CD4-positive, alpha-beta T cell treated with Interleukin-4 for 4 hours (primary cell): ENCODE data around the gene OARD1.

ENCODE experiments used
- DNase-seq: peaks from one replicate; pipeline ENCODE4 v3.0.0-alpha.2; 2020

Gene OARD1

DNA sequence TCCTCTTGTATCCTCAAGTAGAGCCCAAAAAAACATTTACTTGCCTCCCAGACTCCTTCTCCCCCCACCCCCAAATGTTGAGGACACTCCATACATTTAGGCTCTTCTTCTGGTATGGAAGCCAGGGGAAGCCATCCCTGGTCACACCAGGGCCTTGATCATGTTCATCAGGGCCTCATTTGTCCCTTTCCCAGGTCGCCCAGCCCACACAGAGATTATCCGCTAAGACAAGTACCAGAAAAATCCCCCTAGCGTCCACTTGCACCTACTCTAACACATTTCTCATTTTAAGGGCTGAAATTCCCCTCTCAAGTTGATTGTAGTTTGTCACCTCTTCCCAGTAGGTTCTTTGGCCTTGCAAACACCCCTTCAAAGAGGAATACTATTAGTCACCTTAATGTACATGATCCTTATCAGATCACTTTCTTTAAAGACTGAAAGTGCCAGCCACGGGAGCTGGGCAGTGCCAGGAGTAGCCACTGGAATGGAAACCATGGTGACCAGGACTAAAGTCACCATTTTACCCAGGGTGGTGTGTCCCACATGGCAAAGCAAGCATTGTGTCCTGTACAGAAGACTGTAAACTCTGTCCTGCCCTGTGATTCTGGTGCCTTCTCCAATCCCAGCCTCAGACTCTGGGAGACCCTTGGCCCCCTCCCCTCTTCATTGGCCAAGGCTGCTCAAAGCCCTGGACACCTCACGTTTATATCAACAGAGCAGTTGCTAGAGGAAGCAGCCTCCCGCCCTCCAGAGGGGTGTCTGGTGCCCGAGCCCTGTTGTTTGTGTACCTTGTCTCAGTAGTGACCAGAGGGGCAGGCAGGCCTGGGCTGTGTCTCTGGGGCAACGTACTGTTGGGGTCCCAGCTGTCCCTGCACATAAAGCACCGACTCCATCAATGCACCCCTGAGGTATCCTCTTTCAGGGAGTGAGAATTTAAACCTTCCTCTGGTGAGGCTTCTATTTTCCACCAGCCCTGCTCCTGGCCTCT, 24.1 kb downstream of the OARD1 start:
- no peak for DNase-seq

DNA sequence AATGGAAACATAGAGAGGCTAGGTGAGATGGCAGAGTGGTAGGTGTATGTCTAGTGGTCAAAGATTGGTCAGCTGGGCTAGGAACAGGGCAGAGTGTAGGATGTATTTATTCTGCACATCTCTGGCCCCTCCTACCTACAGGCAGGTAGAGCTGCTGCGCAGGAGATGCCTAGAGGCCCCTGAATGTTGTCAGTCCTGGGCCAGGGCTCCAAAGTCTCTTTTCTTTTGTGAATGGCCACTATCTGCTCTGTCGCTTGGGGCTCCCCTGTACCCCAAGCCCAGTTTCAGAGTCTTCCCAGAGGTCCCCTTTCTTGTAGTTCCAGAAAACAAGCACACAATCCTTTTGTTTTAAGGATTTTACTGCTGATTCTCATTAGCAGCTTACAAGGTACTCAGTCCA, 24.9 kb downstream of the OARD1 start:
- DNase-seq, result no peak

DNA sequence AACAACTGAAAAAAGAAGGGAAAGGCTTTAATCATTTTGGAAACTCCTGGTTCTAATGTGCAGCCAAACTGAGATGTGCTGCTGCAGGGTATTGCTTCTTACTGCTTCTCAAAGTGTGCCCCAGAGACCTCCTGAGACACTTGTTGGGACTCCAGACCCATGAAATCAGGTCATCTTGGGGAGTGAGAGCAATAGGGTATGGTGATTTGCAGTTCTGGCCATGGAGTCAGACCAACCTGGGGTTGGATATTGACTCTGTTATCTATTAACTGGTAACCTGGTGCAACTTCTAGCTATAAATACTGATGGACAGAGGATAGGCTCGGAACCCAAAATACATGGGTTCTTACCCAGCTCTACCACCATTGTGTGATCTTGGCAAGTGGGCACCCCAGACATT, 26.1 kb downstream of the OARD1 start:
- DNase-seq, result no peak

DNA sequence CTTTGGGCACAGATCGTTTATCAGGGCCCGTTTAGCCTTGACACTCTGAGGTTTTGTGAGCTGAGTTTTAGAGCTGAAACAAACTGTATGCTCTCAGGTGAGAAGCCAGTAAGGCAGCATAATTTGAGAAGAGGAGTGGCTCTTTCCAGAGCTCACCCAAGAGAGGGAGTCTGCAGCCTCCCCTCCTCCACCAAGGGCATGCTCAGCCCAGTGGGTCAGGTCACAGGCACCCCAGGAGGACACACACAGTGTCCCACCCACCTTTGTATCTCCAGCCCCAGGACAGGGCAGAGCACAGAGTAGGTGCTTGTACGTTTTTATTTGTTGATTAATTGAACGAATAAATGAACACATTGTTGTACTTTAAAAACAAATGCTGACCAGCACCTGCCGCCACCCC, 26.5 kb downstream of the OARD1 start:
- no peak for DNase-seq

DNA sequence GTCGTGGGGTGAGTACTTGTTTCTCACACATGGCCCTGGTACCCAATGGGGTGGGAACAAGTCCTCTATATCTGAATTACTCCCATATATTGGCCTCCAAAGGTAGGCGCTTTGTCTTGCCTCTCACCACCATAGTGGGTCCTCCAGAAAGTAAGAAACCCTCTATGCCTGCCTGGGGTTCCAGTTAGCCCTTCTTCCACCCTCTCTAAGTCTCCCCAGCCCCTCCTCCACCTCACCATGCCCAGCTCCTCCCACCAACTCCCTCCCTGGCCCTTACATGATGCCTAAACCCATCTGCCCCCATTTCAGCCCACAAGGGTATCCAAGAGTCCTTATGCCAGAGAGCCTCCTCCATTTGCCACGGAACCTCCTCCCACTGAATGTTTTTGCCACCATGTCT, 29.0 kb downstream of the OARD1 start:
- DNase-seq, result no peak

DNA sequence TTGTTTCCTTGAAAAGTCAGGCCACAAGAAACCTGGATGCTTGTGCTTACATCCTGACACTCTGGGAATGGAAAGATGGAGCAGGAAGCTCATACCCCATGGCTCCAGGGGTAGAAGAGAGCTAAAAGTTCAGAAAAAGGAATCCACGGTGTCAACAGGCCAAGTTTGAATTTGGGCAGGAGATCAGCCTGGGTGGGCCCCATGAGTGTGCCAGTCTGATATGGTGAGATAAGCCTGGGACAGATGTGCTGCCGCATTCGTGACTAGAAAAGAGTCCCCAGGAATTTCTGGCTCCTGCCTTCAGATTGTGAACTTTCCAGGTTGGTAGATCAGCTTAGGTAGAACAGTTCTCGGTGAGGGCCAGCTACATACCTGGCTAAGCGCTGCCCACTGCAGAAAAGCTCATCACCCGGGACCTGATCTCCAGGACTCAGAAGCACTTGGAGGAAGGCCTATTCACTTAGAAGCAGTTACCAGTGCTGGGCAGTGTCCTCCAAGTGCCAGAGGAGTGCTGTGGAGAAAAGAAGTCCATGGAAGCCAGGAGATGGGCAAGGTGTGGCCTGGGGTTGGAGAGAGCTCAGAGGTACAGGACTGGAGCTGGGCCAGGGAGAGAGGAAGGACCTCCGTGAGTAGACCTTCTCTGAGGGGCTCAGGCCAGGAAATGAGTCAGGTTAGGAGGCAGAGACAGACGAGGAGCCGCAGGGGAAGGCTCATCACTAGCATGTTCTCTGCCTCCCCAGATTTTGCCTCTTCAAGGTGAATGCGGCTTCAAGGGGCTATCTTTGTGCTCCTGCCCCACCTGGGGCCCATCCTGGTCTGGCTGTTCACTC, 29.7 kb downstream of the OARD1 start, which contains the start of gene TSPO2:
TSS of gene TSPO2 (plus strand) at position 242 of the 830 bp plus-strand sequence. CDS start at position 761, 519 bp downstream.
- DNase-seq, result no peak

DNA sequence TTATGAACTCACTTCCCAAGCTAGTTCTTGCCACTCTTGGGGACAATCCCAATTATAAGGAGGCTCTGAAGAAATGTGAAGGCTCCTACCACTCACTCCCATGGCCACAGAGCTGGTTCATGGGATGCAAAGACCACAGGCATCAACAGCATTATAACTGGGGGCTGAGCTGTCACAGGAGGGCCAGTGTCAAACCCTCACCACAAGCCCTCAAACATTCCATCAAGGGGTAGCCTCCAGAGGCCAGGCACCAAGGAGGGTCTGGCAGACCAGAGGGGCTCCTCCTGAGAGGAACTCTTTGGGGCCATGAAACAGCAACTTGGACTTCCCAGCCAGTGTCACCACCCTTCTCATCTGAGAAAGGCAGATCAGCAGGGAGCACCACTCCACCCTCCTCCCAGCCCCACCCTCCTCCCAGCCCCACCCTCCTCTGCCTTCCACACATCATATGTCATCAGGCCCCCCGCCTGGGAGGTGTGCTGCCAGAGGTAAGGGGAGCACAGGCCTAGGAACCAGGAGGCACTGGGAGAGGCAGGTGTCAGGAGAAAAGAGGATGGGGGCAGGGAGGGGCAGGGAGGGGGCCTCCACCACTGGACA, 31.1 kb downstream of the OARD1 start:
- DNase-seq, result no peak

DNA sequence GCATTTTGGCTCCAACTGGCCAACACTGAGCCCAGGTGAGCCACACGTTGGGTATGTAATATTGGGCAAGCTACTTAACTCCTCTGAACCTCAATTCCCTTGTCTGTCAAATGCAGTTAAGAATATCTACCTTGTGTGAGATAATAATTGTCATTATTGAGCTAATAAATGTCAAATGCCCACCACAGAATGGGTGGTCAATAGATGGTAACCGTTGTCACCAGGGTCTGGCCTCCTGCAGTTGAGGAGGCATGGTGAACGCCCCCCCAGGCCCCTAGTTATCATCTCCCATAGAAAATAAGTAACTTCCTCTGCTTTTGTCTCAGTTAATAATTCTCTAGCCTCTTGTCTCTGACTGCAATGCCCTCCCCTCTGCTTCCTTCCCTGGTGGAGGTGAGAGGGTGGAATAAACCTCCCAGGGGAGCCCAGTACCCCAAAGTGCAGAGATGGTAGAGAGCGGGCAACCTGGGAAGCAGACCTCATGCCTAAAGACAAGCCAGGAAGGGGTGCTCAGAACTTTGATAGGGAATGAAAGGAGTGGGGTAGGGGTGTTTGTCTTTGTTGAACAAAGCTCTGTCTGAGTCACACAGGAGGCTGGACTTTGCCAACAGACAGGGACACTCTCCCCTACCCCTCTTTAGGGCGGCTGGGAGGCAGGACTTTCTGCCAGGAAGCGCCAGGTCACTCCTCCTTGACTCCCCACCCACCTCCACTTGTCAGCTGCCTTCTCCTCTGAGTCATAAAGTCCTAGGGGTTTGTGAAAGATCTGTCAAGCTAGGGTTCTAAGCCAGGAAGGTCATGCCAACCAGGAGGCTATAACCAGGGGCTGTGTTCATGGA, 31.8 kb downstream of the OARD1 start:
- DNase-seq, result no peak

DNA sequence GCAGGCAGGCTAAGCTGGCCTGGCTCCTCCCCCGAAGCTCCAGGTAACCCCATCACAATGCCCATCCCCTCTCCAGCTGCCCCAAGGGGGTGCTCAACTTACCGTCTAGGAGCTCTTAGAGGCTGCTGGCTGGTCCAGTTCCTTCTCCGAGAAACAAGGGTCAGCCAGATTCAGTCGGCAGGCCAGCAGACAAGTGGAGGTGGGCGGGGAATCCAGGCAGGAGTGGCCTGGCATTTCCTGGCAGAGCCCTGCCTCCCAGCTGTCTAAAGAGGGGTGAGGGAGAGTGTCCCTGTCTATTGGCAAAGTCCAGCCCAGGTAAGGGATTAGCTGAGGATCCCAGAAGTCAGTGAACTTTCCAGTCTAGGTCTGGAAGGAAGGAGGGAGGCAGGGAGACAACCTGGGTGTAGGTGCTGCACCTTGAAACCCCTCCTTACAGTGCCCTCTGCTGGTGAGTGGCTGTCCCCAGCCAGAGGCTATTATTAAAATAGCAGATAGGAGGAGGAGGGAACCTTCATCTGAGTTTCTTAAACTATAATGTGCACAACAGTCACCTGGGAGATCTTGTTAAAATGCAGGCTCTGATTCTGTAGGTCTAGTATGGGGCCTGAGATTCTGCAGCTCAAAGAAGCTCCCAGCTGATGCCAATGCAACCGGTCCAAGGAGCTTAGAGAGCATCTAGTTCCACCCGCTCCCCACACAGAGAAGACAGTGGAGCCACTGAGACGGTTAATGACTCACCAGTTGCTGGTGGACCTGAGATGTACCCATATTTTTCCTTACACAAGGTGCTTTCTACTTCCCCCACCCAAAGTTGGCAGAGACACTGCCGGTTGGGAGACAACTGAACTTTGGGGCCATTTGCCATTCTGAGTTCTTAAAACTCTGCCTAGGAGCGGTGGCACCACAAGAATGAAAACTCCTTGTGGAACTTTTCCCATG, 32.8 kb downstream of the OARD1 start, which contains the start of gene UNC5CL:
TSS of gene UNC5CL (minus strand) at position 162 of the 939 bp plus-strand sequence. CDS start 4,147 bp downstream, outside the sequence.
- peak; percentile 43 for DNase-seq

DNA sequence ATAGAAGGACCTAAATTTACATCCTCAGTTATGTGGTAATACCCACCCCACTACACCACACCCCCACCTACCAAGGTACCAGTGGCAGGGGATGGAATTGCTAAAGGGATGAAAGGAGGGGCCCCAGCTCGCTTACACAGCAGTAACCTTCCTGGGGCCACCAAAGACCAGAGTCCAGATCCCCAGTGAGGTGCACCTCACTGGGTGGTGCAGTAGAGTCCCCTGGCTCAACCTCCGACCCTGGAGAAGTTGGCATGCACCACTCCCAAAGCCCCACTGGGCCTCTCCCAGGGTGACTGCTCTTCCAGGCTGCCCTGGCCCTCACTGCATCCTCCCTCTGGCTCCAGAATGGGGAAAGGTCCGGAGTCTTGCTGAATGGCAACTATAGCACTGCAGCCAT, 34.0 kb downstream of the OARD1 start:
- no peak for DNase-seq

DNA sequence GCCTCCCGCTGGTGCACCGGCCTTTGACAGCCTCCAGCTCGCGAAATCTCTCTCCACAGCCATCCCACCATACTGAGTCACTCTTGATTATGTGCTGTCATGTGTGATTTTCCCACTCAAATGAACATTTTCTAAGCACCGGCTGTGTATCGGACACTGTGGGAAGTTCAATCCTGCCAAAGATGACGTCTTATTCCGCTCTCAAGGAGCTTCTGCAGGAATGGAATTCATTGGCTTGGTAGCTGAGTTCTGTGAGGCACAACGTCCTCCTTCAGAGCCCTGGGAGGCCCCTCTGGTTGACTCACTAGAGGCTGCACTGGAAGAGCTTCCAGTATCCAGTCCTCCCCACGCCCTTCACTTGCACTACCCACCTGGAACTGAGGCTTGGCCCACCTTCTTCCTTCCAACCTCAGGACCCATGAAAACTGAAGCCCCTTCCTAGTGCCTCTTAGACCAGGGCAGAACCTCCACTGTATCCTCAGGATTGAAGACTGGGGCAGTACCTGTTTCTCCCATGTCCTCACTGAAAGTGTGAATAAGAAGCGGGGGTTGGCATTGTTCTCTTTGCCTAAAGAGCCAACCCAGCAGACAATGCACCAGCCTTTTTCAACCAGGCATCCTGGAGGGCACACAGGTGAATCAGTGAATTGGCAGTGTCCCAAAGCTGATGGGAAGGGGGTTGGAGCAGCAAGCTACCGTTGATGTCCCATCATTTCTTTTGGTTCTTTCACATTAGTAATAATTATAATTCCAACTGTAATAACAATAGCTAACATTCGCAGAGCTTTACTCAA, 34.9 kb downstream of the OARD1 start:
- DNase-seq, result no peak

DNA sequence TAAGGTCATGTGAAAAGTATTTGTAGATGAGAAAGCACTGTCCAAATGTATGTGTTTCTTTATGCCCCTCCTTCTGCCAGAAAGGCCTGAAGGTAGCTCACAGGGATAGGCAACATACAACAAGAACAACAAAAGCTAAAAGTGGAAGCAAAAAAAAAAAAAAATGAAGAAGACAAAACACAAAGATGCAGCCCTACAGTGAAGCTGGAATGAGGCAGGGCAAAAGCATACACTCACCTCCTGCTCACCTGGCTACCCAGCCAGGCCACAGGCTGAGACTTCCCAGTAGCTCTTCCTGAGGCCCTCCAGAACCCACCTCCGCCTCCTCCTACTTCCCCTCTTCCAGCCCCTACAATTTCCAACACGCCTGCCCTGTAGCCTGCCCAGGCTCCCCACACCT, 35.6 kb downstream of the OARD1 start:
- DNase-seq, result no peak

DNA sequence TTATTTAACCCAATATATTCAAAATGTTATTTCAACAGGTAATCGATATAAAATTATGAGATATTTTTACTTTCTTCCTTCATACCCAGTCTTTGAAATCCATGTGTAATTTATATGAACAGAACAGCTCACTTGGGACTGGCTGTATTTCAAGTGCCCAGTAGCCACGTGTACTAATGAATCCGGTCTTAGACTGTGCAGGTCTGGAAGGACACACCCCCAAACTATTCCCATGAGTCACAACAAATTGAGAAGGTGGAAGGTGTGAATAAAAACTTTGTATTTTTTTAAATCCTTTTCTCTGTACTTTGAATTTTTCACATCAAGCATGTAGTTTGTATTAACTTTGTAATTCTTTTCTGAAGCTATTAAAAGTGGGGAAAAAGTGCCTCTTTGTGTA, 36.0 kb downstream of the OARD1 start:
- no peak for DNase-seq

DNA sequence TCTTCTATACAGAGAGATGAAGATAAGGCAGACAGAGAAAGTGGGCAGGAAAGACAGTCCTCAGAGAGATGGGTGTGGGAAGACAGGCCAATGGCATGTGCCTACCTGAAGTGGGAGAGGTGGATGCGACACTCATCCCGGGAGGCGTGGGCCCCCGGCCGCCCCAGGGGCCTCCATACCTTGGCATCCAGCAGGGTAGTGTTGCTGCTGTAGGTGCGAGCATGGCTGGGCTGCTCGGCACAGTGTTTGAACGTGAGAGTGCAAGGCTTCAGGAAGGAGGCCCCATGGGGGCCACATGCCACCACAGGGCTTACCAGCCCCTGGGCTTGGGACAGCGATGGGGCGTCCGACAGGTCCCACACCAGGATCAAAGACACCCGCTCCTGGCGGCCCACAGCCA, 38.4 kb downstream of the OARD1 start:
- no peak for DNase-seq

DNA sequence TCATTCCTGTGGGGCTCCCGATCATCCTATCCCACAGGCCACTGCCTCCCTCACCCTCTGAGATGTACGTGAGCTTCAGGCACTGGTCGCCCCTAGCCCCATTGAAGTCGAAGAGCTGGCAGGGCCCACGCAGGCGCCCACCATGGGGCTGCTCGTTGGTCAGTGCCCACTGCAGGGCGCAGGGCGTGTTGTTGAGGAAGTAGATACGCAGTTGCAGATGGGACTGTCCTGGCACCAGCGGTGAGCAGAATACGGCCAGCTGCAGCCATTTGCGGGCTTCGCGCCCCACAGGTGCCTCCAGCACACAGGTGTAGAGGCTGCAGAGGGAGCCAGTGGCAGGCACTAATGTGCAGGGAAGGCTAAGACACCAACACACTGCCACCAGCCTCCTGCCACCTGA, 39.3 kb downstream of the OARD1 start:
- no peak for DNase-seq

DNA sequence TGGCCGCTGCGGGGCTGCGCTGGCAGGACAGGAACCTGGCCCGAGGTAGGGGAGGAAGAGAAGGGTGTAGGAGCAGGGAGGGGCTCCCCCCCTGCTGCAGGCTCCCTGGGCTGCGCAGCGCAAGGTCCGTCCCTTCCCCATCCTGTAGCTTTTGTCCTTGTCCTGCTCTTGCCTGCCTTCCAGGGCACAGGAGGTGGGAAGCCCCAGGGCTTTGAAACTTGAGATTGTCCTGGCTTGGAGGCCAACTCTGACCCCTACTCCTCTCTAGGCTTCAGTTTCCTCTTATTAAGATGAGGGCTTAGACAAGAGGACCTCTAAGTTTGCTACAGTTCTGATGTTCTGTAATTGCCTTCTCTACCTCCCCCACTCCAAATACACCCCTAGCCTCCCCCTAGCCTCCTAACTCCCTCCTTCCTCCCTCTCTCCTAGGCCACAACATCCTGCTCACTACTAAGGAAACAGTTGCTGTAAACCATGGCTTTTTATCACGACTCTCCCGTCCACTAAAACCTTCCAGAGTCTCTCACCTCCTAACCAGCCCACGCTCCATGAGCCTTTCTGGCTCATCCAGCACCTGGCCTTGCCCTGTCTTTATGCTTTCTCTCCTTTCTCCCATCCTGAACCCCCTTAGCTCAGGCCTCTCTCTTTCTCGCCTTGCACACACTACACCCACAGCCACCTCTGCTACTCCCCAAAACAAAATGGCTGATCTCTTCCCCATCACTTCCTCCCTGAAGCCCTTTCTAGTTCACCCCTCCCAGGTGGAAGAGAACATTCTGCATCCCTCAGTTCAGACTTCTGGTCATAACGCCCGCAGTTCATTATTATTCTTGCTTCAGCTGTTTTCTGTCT, 43.4 kb downstream of the OARD1 start:
- no peak for DNase-seq

DNA sequence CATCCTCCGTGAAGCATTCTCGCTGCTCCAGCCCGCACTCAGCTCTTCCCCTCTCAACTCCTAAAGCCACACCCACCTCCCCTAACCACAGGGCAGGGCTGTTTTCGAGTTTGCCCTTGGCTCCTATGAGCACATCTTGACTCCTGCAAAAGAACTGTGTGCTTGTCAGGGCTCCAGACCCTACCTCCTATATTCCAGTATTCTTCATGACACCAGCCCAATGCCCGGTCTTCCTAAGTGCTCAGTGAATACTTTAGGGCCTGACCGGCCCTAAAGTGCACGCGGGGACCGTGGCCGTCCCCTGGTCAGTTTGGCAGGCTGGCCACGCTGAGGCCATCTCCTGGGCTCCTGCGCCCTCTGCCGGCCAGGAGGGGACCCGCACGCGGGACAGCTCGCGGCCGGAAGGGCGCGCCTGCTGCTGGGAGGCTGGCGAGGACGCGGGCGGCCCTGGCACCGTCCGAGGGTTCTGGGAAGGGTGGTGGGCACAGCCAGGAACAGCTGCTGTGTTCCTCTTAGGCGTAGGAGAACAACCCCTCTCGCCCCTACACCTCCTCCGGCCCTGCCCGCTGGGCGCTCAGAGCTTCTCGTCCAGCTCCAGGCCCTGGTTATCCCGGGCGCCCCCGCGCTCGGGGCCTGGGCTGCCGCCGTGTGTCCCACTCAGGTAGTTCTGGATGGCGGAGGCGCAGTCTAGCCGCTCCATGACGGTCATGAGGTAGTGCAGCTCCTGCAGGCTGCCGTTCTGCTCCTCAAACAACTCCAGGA, 44.2 kb downstream of the OARD1 start:
- peak; percentile 60 for DNase-seq

DNA sequence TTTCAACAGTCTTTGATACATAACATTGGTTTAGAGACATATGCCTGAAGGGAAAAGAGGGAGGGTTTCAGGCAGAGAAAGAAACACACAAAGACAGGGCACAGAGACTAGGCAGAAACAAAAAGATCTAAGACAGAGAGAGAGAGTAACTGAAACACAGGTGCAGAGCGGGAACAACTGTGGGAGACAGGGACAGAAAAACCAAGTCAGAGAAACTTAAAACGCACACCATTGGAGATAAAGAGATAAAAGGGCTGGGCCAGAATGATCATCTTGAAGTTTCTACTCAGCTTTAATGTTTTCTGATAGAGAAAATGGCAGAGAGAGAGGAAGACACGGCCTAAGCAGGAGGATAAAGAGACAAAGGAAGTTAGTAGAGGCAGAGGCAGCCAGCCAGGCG, 44.9 kb downstream of the OARD1 start:
- no peak for DNase-seq
